HG03139 (cell line): ENCODE measurements around the gene TRIM29.

Experiments used
- ATAC-seq: cut with Tn5 transposase; IDR thresholded peaks from one replicate; pipeline ENCODE4 v1.9.1; 2021; ENCODE audit not compliant: unreplicated experiment

TRIM29 gene

DNA sequence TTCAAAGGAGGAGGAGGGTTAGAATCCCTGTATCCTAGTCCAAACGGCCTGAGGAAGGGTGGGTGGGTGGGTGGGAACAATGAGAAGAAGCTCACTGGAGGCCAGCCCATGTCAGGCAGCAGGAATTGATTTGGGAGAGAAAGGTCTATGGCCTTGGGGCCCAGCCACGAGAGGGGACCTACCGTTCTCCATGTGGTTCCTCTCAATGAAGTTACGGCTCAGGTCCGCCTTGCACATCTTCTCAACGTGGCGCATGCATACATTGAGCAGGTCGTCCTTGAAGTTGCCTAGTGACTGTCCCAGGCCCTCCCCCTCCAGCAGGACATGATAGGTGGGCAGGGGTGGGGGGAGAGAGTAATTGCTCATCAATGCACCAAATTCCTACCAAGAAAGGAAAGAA is 12.4 kb downstream of the TRIM29 start:
- no peak for ATAC-seq

DNA sequence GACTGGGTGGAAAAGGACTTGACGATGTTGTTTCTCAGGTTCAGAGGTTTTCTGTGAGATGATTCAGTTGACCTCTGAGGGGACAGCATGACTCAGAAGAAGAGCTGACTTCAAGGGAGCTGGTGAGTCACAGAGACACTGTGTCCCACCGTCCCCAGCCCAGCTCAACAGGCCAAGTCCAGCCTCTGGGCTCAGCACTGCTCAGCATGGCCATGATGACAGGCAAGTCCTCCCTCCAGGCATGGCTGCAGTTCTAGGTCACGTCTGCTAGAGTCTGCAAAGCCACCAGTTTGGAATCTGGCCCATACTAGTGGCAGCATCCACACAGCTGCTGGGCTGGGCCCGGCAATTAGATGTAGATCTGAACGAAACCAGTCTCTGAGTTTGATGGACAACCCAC is 12.9 kb downstream of the TRIM29 start:
- no peak for ATAC-seq

DNA sequence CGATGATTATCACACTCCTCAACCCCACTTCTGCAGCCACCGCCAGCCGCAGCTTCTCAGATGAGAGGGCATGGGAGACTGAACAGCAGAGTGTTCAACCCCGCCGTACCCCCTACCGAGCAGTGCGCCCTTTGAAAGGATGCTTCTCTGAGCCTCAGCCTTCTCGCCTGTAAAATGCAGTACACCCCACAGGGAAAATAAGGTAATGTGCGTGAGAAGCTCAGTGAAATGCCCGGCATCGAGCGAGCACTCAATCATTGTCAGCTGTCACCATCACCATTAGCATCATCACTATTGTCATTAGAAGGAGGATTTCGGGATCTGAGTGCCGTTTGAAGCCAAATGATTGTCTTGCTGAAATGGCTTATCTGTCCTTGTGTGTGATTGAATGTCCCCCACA is 13.6 kb downstream of the TRIM29 start:
- no peak for ATAC-seq

DNA sequence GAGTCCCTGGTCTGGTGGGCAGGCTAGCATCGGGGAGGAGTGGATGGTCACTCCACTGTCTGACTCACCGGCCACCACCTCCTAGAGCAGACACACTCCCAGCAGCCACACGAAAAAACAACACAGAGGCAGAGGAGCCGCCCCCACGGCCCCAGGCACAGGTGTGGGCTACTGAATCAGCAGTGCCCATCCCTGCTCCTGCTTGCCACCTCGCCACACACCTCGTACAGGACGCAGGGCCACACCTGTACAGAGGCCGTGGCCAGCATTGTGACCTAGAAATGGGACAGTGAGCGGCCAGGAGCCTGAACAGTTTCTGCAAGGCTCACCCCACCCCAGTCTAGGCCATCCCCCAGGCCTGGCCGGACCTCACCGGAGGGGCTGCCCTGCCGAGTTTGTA is 14.0 kb downstream of the TRIM29 start:
- ATAC-seq: no peak

DNA sequence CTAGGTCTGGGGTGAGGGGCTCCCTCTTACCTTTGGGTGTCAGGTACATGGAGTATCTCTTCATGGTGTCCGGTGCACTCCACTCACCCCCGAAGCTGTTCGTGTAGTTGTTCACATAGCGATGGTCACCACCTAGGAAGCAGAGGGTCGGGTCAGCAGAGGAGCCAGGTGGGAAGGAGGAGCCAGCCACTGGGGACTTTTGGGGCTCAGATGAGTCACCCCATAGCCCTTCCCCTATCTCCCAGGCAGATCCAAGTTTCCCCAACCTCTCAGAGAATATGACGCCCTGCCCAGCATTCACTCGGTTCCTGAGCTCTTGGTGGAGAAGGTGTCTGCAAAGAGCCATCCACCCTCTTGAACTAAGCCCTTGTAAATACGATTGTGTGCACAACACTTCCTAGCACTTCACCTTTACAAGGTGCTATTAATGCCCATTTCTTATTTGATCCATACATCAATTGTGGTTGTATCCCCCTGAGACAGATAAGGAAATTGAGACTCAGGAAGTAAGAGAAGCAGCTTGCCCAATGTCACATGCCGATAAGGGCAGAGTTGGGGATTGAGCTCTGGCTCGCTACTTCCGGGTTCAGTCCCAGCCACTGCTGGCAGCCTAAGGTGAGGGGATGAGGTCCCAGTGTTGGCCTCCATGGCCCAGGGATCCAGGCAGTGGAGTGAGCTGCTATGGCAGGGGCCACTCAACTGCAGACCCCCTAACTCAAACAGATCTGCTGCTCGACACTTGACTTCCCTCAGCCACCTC is 14.8 kb downstream of the TRIM29 start:
- ATAC-seq: no peak

DNA sequence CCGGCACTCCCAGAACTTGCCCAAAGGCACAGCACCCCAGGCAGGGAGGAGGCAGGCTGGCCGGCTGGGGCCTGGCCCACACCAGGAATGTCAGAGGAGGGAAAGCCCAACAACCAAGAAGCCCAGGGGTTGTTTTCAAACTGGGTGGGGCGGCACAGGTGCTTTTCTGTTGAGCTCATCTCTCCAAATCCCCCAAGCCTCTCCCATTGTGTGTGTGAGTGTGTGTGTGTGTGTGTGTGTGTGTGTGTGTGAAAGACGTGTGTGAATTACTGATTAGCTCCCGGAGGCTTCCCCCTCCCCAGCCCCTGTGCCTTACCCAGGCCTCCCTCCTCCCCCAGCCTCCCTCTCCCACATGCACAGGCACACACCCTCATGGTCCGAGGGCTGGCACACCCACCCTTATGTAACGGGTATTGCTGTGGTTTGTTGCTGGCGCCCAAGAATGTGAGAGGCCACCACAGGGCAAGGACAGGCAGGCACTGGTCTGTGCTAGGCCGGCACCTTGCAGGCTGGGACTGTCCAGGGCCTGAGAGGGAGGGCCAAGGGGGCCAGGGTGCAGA is 15.9 kb downstream of the TRIM29 start:
- no peak for ATAC-seq

DNA sequence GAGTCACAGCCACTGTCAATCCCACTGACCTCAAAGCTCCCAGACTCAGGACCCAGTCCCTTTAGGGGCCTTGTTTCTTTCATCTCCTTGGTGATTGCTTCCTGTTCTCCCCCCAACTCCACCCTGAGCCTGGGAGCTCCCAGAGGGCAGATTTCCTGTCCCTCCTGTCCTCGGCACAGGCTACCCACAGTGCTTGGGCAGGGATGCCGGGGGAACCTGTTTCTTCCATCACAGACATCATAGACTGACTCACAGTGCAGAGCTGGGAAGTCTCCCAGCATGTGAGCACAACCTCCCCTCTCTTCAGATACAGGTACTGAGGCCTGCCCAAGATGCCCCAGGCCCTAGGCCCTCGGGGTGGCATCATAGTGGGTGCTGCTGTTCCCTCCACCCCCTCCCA is 16.6 kb downstream of the TRIM29 start:
- no peak for ATAC-seq

DNA sequence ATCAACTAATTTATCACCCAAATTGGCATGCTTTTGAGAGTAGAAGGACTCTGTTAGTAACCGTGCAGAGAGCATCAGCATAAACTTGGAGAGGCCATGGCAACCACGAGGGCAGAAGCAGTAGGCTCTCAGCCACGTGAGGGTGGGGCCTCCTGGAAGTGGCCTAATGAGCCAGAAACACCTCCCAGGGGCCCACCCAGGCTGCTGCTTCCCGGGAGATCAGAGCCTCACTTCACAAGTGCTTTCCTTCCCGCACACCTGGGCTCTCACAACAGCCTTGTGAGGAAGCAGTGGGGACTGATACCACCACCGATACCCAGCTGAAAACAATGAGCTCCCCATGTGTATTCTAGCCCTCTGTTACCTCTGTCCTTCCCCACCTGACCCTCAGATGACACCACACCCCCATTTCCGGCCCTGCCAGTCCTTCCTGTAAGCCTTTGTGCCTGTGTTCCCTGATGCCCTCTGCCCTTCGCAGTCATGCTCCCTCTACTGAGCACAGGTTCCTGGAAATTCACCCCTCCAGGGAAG is 17.0 kb downstream of the TRIM29 start:
- ATAC-seq: no peak

DNA sequence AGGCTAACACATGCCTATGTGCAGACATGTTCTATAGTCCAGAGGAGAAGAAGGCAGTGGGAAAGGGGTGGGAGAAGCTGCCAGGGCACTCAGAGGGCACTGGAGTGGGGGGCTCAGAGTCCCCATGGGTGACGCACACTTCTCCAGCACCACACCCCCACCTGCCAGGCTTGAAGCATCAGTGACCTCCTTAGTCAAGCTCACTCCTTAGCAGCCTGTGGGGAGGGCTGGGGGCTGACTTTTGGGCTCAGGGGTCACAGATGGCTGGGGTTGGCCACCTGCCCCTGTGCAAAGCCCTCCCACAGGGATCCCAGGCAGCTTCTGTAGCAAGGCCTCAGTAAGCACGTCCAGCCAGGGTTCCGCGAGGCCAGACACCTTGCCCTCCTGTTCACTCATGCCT is 18.8 kb downstream of the TRIM29 start:
- no peak for ATAC-seq

DNA sequence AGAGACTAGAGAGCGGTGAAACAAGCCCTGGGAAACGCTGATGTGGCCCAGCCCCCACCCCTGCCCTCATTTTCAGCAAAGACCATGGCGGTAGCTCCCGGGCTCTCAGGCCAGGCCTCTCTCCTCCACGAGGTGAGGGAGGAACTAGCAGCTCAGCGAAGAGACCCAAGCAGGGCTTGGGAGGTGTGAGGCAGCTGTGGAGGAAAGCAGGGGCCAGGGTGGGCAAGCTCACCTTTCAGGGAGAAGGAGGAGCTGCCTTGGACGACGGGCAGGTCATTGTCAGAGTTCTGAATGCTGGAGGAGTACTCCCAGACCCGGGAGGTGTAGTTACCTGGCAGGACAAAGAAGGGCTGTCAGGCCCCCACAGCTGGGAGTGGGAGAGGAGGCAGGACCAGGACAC is 19.9 kb downstream of the TRIM29 start:
- ATAC-seq: no peak

DNA sequence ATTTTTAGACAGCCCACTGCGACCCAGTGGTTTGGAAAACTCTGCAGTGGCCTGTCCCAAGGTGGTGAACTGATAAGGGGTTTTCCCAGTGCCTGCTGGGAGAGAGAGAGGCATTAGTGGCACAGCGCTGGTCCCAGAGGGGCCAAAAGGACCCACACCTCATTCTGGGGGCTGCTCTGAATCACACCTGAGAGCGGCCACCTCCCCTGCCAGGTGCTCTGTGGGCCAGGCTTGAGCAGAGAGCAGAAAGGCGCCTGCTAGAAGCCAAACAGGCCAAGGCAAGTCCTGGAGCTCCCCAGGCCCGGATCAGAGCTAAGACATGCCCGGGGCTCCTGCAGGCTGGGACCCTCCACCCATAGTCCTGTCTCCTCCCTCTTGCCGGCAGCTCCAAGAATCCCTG is 20.9 kb downstream of the TRIM29 start:
- no peak for ATAC-seq

DNA sequence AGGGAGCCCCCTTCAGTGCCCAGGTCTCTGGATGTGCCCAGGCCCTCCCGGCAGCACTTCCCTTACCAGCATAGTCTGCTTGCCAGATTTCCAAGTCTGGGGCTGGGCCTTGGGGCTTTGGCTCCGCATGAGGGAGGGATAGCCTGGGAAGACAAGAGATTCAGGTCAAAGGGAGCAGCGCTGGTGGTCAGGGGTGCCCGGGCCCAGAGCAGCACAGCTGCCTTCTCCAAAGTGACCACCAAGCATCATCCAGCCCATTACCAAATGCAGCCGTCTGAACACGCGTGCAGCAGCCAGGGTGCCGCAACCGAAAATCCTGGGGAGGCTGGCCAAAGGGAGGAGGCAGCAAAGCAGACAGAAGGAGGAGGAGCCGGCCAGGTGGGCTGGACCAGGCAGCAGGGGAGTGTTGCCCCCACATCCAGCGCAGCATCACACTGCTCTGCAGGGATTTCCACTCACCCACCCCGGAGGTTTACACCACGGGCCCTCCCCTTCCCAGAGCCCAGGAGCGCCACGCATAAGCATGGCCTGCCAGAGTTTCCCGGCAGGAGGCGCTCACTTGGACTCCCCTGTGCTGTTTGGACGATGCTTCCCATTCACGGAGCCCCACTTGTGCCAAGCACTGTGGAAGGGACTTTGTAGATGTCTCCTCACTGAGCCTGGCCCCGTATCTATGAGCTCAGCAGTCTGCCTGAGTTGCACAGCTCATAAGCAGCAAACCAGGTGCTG is 22.5 kb downstream of the TRIM29 start:
- no peak for ATAC-seq

DNA sequence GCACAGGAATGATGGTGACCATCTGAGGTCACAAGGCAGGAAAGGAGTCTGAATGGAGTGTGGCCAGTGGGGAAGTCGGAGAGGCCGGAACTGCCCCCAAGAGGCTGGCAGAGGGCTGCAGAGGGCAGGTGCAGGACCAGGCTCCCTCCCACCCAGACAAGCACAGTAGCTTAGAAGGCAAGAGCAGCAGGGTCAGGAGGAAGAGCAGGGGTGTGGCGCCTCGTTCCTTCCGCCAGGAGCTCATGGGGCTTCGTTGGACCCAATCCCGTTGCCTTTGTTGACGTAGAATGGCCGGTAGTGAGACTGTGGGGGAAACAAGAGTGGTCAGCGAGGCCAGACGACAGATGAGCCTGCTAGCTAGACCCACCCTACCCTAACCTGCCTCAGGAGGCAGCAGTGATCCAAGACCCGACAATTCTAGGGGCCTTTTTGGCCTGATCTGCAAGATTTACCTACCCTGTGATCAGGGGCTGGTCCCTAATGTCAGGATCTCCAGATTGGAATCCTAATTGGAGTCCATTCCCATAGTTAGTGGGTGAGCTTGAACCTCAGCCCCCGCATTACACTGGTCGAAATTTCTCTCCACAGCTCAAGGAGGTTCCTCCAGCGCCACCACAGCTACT is 25.6 kb downstream of the TRIM29 start:
- no peak for ATAC-seq

DNA sequence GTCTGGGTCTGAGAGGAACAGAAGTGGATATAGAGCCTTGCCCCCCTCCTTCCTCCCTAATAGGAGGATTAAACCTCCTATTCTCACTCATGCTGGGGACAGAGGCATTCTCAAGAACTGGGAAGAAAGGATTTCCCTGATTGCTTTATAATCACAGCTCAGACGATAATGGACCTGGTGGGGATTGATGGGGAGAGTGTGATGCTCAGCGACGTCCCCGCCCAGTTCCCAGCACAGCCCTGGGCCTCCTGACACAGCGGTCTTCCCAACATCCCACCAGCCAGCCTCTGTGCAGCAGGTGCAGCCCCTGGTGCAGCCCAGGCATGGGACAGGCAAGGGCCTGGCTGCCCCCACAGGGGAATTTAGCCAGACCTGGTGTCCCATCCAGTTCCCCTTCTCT is 28.4 kb downstream of the TRIM29 start:
- no peak for ATAC-seq

DNA sequence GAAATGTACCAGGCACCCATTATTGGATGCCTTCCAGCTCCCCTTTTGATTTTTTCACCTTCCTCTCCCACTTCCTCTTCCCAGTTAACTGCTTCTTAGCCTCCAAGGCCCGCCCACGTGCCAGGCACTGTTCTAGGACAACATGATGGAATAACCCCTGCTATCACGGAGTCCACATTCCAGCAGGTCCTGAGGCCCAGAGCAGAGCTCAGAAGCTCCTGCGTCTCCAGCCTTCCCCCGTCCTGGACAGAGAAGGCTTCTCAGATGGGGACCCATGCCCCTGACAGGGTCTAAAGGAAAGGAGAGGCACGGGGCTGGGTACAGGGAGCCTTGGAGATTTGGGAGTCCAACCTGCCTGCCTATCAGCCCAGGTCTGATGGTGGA is 29.1 kb downstream of the TRIM29 start:
- no peak for ATAC-seq

DNA sequence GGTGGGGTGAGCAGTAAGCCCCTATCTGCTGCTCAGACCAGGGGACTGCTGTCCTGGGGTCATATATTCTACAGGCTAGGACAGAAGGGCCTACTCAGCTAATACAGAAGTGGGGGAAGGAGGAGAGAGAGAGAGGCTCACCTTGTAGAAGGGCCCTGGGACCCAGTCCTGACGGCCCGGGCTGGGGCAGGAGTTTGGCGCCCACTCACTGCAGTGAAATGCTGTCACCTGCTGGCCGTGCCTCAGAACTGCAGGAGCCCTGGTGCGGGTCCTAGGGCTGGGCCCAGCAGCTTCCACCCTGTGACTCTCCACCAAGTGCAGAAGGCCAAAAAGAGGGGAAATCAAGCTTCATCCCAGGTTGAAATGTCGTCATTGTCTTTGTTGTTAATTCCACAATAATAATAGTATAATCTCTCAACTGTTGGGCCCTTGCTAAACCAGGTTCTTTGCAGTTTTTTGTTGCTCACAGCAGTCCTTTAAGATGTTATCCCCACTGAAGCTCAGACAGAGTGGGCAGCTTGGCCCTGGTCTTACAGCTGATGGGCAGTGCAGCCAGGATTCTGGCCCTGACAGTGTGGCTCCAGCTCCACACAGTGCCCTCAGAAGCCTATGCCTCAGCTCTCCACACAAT is 29.6 kb downstream of the TRIM29 start:
- peak; percentile 77 for ATAC-seq

DNA sequence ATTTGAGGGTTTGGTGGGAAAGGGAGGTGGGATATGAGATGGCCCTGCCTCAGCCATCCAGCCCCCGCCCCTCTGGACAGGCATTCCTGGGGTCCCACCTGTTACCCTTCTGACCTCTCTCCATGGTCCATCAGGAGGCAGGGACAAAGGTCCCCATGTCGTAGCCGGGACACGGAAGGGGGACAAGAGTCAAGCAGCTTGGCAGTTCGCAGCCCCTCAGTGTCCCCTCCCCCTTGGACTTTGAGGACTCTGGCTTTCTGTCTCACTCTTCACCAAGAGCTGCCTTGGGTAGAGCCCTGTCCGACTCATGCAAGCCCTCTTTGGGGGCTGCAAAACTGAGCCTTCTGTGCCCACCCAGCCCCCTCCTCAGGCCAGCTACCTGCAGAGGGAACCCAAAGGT is 30.2 kb downstream of the TRIM29 start:
- ATAC-seq: no peak

DNA sequence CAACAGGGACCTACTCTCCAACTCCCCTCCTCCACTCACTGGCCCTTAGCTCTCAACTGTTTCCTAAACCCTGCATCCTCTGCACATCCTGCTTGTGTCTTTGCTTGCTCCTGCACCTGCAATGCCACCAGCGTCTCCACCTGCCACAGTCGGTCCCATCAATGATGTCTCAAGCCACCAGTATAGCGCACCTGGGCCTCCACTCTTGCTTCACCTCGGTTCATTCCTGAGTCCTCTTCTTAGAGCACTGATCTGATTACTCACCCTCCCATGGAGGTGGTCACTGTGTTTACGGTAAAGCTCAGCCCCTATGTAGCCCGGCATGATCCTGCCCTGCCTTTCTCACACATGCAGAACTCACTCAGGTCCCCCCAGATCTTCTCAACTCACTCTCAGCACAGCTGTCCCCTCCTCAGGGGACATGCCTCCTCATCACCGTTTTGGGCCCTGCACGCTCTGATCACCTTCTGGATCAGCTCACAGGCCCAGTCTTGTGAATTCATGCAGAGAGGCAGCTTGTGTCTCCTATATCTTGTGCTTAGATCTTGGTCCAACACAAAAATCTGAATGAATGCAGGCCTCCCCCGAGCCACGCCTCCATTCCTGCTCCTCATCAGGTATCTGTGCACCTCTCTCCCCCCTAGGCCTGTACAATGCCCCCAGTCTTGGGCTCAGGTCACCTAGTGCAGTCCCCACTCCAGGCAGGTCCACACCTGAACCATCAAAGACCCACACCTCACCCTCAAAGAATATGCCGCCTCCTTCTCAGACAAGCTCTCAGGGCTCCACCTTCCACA is 31.4 kb downstream of the TRIM29 start:
- no peak for ATAC-seq

DNA sequence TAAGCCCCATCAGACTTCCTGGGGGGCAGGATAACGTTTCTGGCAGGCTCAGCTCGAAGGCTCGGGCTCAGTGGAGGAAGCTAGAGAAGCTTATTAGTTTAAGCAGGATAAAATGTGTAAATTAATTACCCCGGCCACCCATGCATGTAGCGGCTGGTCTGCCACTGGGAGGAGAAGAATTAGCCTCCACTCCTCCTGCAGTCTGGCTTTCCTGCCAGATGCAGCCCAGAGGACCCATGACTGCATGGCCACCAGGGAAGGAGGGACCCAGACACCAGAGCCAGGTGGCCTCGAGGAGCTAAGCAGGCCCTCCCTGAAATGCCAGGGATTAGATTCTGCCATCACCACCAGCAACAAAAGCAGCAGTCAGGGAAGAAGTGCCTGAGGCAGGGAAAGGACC is 32.3 kb downstream of the TRIM29 start:
- no peak for ATAC-seq

DNA sequence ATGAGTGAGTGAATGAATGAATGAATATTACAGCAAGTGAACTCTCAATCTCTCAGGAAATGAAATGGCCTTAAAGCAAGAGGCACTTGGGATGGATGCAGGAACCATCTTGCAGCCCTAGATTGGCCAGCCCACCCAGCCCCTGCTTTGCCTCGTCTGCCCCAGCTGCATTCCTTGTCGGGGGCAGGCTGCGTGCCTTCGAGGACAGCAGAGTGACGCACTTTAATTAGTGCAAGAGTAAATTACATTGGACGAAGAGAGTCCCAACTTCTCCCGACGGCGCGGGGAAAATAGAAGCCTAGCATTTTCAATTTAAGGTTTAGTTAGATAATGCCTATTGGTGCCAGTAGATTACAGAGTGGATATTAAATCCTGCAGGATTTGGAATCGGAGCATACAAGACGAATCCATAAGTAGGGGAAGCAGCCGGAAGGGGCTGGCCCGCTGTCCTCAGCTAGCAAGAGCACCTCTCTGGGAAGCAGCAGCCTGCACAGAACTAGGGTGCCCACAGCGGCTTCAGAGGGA is 33.8 kb downstream of the TRIM29 start:
- no peak for ATAC-seq

DNA sequence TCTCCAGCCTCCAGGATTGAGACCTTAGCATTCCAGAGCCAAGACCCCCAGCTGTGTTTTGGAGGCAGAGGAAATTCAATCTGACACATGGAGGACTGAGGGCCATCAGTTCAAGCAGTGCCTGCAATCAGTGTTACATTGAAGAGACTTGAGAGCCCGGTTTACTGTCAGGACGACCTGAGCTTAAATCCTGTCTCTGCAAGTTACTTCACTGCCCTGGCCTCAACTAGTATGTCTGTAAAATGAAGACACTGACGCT is 35.1 kb downstream of the TRIM29 start:
- ATAC-seq: no peak
